SK-N-SH (cell line): ENCODE measurements around the gene MYCBPAP.

ENCODE experiments used
- CTCF ChIP-seq: fragments of 200-600 bp; sonication (generic); IDR thresholded peaks from 2 replicates; pipeline ENCODE4 v1.6.1; 2017; ENCODE audit warnings: antibody characterized with exemption, mild to moderate bottlenecking, moderate library complexity
- EP300 ChIP-seq, 2 experiments: IDR thresholded peaks; 2 replicates each; pipeline versions ENCODE4 v1.4.0 to v1.6.1; 2012; ENCODE audit warnings: borderline replicate concordance in 1 of 2, low read depth in 1 of 2, low read length in 1 of 2
- FOXJ3 ChIP-seq: sonication (generic); formaldehyde crosslinking; IDR thresholded peaks from 2 replicates; pipeline ENCODE4 v1.5.1; 2020; ENCODE audit warnings: mild to moderate bottlenecking, missing genetic modification reagents
- GABPA ChIP-seq: IDR thresholded peaks from 2 replicates; pipeline ENCODE4 v1.4.0; 2012; ENCODE audit warnings: low read depth, mild to moderate bottlenecking
- POLR2AphosphoS5 ChIP-seq: IDR thresholded peaks from 2 replicates; pipeline ENCODE4 v1.6.1; 2012; ENCODE audit warnings: low read depth, low read length
- RCOR1 ChIP-seq: fragments of 150-350 bp; IDR thresholded peaks from 2 replicates; pipeline ENCODE4 v1.6.1; 2017; ENCODE audit warnings: antibody characterized with exemption, low read length
- TAF1 ChIP-seq: IDR thresholded peaks from 2 replicates; pipeline ENCODE4 v1.6.1; 2012; ENCODE audit warnings: low read depth, mild to moderate bottlenecking, low read length, moderate library complexity, borderline replicate concordance
- ZBTB33 ChIP-seq: IDR thresholded peaks from 2 replicates; pipeline ENCODE4 v1.4.0; 2012; ENCODE audit warnings: low read depth, borderline replicate concordance
- TF ChIP-seq, protein P1 (sequence below): IDR thresholded peaks from 2 replicates; pipeline ENCODE4 v1.4.0; 2012; ENCODE audit warnings: low read depth

GRCh38 chr17:50506298-50506697 lies 1.9 kb upstream of the MYCBPAP start:
- TF ChIP-seq CTCF (no peak), POLR2AphosphoS5 (no peak), GABPA (no peak), TAF1 (no peak), EP300 (IDR thresholded peaks at IDR 0.05; ENCODE audit: borderline replicate concordance in 1 of 2, low read depth in 1 of 2, low read length in 1 of 2) (no peak), ZBTB33 (no peak), FOXJ3 (CRISPR knock-in tag) (no peak), RCOR1 (no peak)
- TF ChIP-seq, protein P1, sequence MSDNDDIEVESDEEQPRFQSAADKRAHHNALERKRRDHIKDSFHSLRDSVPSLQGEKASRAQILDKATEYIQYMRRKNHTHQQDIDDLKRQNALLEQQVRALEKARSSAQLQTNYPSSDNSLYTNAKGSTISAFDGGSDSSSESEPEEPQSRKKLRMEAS = no peak
